ENCODE measurements around the gene LMO2.
A peak's percentile ranks its signal among the peaks of the same experiment; 100 is the strongest.

Gene LMO2

DNA sequence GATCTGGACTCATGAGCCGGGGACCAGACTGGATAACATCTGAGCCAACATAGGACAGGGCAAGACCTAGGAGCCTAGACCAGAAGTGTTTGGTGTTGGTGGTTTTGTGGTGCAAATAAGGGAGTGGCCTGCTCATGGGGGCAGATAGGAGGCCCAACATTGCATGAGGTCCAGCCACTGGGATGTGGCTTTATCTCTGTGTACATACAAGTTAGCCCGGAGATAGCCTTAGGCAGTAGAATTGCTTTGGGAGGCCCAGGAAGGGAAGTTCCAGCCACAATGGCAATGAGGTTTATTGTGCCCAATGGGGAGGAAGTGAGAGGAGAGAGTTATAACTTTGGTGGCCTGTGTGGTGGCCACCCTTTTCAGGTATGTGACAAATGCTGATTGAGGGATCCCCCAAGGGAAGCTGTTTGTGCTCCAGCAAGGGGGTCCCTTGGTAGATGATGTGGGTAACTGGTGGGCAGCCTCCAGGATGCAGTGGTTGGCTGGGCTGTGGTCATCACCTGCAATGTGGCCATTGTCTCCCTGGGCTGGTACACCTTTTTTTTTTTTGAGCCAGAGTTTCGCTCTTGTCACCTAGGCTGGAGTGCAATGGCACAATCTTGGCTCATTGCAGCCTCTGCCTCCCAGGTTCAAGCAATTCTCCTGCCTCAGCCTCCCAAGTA lies 6.4 kb downstream of the LMO2 start:
- no peak for DNase-seq

DNA sequence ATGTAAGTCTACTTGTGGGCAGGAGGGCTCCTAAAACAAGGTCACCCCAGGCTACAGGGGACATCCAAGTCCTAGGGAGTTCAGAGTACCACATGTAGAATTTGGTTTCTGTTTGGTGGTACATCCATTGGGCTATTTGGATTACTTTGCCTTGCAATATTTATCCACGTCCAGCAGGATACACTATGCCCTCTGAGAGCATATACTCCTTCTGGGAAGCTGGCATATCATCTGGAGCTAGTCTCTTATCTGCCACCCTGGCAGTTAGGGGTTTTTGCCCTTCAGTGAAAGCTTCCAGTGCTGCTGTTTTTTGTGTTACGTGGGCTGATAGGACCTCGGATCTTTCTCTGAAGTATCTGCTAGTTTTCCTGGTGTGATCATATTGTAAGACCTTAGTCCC lies 7.3 kb downstream of the LMO2 start:
- DNase-seq, result no peak

DNA sequence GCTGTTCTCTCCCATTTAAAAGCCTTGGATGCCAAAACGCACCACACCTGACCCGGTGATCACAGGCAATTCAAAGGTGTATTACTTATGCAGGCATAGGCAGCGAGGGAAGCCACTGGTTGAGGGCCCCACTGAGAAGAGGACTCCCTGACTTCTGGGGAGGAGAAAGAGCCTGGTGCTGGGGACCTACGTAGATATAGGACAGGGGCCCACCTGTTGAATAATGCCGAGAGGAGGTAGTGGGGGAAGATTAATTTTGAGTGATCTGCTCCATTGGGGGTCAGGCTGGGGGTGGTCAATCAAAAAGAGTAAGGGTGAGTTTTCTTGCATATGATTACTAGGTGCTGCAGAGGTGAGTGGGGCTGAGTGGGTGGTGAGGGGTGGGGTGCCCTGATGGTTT lies 7.8 kb downstream of the LMO2 start:
- DNase-seq, result no peak

DNA sequence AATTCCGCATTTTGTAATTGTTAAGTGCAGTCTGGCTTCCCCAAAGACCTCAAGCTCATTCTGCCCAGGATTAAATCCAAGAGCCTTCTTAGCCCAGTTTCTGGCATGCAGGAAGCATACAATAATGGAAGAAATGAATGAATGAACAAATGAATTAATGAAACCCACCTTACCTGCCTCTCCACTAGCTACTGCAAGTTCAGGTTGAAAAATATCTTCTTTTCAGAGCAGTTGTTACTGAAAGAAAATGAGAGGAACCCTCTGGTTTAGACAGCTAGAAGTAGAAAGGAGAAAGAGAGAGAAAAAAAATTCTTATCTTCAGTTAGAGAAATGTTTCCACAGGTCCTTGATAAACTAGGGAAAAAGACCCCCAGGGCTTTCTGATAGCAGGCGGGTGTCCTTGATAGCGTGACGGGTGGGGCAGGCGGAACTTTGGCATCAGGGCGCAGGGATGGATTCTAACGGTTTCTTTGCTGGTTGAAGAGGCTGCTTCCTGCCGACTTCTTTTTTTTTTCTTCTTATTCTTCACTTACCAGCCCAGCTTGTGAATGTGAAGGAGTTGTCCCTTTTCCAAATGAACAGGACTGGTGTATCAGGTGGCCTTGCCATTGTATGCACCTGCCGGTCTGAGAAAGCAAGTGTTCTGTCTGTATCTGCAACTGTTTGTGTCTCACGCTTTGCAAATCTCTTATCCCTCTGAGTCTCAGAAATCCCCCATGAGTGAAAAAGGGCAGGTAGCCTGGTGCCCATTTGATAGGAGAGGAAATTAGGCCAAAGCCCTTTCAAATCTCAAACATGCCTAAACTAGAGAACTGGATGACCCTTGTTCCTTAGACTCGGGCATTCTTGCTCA lies 10.0 kb downstream of the LMO2 start:
- DNase-seq, result no peak

DNA sequence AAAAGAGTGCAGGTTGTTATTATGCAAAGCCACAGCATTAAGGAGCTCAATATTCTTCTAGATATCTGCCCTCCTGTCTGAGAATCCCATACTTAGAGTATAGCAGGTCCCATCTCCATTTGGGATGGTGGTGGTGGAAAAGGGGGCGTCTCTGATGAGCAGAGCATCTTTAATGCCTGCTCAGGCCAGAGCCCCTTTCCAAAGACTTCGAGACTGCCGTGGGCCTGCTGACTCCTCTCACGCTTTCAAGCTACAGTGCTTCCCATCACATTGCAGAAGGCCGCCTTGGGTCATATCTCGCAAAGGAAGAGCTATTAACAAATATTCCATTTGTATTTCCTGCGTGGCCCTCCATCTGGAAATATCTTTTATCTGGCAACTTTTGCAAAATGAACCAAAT lies 10.9 kb downstream of the LMO2 start:
- no peak for DNase-seq

DNA sequence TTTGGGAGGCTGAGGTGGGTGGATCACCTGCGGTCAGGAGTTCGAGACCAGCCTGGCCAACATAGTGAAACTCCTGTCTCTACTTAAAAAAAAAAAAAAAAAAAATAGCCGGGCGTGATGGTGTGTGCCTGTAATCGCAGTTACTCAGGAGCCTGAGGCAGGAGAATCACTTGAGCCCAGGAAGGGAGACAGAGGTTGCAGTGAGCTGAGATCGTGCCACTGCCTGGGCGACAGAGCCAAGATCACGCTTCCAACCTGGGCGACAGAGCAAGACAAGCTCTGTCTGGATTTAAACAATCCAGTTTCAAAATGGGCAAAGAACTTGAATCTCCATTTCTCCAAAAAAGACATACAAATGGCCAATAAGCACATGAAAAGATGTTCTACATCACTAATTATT lies 12.5 kb downstream of the LMO2 start:
- DNase-seq, result no peak

DNA sequence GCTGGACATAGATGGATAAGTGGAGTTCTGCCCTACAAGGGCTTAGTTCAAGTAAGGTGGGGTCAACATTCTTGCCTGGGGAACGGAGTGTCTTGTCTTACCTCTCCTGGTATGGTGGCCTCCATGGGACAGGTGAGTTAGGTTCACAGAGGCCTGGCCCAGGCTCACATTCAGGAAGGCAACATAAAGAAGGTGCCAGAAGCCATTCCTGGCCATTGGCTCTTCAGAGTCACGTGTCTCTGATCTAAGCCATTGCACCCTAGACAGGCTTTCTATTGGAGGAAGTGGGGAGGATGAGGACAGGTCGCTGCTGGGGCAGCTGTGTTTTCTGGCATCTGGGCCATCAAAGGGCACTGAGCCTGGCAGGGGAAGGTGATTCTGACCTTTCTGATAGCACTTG lies 14.8 kb downstream of the LMO2 start:
- no peak for DNase-seq

DNA sequence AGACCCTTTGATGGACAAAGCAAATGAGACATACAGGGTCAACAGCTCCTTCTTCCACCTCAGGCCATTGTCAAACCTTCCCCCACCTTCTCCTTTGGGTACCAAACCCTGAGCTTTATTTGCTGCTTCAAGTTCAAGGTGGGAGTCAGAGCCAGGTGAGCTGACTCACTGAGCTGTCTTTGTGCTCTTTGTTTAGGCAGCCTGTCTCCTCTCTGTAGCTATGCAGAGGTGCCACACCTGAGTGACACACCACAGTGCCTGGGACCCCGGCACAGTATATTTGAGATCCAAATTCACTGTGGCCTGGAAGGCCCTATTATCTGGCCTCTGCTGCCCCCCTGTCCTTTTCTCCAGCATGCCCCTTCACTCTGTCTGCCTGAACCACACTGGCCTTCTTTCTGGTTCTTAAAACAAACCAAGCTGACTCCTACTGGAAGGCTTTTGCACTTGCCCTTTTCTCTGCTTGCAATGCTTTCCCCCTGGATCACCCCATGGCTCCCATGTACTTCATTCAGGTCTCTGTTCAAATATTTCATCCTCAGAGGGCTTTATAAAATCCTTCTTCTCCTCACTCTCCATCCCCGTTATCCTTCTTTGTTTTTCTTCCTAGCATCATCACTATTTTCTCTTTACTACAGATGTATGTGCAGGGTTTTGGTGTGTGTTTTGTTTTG lies 16.1 kb downstream of the LMO2 start:
- DNase-seq, result no peak

DNA sequence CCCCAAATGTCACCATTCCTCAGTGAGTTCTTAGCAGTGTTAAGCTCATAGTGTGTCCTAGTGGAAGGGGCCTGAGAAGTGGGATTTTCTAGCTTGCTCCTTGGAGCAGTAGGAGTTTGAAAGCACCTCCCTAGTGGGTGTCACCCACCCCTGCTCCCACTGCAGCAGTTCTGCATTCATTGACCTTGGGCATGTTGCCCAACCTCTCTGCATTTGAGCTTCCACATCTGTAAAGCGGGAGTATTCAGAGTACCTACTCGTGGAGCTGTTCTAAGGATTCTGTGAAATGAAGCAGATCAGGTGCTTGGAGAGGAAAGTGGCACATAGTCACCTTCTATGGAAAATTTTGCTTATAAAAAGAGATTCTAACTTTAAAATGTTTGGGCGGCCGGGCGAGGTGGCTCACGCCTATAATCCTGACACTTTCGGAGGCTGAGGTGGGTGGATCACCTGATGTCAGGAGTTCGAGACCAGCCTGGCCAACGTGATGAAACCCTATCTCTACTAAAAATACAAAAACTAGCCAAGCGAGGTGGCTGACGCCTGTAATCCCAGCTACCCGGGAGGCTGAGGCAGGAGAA lies 16.9 kb downstream of the LMO2 start:
- no peak for DNase-seq

DNA sequence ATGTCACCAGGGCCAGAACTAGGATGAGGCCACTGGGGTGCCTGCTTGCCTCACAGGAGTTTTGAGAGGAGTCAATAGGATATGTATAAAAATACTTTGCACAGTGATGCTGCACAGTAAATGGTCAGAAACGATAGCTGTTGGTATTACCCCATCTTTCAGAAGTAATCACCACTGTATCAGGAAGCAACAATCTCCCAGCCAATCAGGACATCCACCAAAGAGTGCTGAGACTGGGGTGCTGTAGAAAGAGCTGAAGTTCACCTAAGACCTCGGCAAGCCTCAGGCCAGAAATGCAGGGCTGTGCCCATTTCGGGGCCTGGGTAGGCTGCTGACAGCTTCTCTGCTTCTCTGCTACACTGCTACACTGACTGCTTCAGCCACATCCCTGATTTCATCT lies 17.4 kb downstream of the LMO2 start:
- DNase-seq, result no peak

DNA sequence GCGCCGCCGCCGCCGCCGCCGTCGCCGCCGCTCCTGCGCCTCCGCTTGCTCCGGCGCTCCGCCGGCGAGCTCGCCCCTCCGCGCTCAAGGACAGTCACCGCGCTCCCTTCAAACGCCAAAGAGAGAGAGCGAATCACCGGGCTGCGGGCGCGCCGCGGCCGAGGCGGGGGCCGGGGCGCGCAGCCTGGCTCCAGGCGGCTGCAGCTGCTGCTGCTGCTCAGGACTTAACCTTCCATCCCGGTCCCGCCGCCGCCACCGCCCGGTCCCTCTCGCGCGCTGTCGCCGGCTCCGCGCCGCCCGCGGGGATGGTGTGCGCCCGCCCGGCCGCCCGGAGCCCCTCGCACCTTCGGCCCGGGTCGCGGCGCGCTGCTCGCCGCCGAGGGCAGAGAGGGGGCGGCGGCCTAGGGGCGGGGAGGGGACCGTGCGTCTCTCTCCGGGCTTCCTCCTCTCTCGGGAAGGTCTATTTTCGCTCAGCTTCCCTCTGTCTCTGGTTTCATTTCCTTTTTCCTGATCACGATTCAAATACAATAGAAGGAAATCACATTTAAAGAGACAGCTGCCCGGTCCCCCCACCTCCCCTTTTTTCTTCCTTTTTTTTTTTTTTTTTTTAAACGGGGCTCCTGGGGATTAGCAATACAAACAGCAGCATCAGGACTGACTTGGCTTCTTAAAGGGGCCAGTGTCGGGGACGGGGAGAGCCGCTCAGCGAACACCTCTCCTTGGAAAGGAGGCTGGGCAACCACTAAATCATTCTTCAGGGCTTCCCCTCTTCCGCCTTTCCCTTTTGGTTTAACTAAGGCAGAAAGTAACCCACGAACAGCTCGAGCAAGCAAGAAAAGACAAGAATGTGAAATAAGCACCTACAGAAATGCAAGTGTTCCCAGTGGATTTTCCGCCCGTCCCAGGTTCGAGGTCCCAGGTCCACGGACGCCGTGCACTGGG lies 22.1 kb downstream of the LMO2 start:
- peak; percentile 66 for DNase-seq

DNA sequence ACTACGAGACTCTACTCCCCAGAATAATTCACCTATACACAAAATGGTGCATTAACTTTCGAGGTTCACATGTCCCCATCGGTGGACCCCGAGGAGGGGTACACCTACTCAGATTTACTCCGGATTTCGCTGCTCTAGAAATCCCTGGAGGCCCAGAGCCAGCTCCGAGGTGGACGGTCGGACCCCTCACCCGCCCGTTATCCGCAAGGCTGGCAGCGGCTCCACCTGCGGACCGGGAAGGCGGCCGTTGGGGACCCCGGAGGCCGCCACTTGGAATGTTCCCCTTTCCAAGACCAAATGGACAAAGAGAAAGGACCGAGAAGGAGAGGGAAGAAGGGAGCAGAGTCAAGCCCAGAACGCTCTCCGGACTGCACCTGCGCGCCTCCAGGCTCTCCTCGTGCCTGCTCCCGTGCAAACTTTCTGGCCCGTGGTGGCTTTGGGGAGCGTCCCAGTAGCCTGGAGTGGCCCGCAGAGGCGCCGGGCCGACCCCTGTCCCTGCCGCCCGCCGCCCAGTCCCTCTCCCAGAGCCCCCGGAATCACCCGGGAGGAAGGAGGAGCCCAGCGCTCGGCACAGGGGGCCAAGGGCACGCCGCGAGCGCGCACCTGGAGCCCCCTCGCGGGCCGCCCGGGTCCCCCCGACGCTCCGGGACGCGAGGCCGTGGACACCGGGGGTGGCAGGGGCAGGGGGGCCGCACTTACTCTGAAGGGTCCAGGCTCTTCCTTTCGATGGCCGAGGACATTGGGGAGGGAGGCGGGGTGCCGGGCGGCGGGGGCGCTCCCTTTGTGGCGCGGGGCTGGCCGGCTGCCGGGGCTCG lies 23.0 kb downstream of the LMO2 start:
- no peak for DNase-seq

DNA sequence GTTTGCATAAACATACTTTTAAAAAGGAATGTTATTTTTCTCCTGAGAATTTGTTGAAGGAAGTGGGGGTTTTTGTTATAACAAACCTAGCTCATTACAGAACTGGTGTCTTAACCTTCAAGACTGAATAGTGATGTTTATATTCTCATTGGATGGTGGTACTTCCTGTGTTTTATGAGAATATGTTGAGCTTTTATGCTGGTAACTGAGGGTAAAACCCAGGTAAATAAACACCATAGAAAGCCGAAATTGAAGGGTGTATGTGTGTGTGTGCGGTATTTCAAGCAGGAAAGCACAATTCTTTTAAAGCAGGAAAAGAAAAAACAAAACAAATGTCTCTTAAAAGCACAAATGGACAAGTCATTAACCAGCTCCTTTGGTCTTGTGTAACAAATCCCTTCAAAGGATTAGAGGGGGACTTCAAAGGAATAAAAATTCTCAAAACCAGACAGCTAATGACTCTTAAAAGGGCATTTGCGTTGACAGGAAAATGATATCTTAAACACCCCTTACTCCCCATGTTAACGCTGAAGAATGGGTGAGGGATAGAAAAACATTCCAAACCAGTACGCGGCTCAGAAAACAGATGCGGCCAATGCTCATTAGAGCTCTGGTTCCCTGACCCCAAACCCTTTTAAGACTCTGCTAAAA lies 23.8 kb downstream of the LMO2 start:
- peak; percentile 62 for DNase-seq

DNA sequence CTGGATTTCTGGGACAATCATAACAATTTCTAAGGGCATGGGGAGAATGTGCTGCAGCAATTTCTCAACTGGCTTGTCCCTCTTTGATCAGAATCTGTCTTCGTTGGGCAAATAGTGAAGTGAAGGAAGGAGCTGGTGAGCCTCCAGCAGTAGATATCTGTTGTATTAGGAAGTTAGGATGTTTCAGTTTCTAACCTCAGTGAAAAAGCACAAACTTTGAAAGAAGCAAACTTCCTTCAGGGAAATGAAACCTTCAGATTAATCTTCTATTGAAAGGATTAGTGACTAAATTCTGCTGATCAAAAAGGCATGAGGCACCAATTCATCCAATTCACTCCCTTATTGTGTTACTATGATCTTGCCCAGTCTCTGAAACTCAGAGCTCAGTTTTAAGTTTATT lies 24.3 kb downstream of the LMO2 start:
- no peak for DNase-seq

DNA sequence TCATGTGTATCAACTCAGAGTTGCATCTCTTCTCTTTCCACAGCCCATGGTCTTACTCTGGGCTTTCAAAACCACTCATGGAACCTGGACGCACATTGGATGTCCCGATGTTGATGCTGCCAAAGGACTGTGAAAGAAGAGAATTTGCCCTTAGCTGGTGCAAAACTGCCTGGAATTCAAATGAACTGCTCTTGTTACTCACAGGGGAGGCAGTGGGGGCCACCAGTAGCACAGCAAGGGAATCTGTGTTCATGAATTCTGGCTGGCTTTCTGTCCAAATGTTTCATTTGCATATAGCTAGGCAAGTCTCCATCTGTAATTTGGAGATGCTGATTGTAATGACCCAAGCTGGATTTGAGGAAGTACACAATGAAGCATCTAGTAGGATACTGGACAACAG lies 24.9 kb downstream of the LMO2 start:
- no peak for DNase-seq

DNA sequence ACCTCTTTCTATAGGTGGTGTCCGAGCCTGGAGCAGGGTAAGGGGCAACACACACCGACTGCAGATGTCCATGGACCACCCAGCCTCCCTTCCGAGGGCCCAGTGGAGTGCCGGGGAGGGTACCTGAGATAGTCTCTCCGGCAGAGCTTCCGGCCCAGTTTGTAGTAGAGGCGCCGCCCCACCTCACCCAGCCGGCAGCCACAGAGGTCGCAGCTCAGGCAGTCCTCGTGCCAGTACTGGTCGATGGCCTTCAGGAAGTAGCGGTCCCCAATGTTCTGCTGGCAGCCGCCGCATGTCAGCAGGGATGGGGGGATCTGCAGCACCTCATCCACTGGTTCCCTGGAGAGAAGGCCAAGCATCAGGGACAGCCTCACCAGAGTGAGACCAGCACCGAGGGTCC lies 27.4 kb downstream of the LMO2 start:
- no peak for DNase-seq

DNA sequence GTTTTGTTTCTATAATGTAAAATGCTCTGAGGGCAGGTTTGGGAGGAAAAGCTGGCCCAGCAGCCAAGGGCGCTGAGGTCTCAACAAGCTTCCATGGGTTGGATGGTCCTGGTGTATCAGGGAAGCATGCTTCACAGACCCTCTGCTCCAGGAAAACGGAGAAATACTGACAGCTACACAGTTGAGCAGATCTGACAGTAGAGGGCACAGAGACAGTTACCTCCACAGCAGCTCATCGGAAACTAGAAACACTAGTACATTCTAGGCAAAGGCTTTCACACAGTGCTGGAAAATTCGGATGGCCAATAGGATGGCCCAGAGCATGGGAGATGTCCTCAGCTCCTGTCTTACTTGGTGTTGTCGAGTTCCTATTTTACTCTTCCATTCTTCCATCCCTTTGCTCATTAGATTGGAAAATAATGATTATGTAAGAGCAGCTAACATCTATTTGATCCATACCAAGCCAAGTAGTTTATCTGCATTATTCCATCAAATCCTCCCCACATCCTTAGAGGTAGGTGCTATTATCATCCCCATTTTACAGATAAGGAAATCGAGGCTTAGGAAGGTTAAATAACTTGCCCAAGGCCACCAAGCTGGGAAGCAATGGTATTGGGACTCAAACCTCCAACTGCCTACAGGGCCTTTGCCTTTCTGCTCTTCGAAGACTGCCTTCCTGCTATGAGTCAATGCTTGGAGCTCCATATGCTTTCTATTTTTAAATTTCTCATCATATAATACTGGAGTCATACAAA lies 28.3 kb downstream of the LMO2 start:
- DNase-seq, result peak; percentile 2

DNA sequence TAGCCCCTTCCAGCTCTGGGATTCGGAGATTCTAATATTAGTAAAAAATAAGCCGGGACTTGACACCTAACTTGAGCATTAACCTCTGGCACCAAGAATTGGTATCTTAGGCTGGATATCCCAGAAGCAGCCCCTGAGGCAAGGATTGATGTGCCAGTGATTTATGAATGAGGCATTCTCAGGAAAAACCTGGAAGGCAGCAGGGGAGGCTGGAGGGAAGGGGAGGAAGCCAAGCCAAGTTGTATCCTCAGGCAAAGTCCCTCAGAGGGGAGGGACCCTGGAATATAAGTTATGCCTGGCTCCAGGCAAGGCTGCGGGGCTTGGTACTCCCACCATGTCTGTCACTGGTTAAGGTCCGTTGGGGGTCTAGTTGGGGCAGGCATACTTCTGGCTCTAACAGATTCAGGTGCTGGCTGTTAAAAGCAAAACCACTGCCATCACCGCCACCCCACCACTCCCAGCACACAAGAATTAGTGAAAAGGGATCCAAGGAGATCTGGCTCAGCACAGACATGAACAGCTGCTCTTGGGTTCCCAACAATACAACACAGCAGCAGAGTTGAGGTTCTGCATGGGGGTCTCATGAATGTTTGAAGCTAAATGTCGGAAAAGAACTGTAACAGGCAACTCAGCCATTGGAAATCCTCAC lies 29.8 kb downstream of the LMO2 start:
- DNase-seq, result no peak

DNA sequence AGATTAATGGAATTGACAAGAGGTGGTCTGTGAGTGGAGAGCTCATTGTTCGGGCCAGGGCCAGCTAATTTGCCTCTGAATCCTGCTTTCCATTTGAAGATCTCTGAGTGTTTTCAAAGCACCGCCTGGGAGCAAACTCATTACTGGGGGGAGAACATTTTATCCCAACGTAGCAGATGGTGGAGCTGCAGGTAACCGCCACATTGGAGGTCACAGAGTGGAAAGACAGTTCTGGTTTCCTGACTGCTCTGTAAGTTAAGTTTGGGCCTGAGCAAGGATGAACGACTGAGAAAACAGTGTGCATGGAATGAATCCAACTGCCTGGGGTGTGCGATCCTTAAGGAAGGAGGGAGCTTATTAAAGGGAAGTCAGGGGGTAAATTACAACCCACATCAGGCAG lies 30.5 kb downstream of the LMO2 start:
- peak; percentile 17 for DNase-seq

DNA sequence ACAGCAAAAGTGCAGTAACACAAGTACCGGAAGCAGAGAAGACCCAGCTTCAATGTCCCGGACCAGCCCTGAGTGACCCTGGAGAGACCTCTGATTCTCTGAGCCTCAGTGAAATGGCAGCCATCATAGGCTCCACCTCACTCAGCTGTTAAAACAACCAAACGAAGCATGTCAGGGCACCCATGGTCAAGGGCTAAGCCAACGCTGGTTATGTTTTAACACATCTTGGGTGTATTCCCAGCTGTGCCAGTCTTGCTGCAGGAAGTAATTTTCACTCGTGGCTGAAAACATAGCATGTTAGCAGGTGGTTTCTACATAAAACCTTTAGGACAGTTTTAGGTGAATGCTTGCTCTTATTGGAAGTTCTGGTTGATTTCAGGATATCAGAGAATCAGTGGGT lies 30.9 kb downstream of the LMO2 start:
- DNase-seq, result no peak

All from NCI-H82 (cell line).